ENCODE data around the gene ETS2. TPM values are rescaled to one million over a fixed set of nuclear protein-coding genes. Genes with fewer than 3 reads are reported as not detected.

The ETS2 gene
- total and polyA plus RNA-seq, 2 of the 8 experiments (the other 6 are each of a cell fraction or from before 2014, with no cell fraction given) = 11.0 to 45.1 TPM

DNA sequence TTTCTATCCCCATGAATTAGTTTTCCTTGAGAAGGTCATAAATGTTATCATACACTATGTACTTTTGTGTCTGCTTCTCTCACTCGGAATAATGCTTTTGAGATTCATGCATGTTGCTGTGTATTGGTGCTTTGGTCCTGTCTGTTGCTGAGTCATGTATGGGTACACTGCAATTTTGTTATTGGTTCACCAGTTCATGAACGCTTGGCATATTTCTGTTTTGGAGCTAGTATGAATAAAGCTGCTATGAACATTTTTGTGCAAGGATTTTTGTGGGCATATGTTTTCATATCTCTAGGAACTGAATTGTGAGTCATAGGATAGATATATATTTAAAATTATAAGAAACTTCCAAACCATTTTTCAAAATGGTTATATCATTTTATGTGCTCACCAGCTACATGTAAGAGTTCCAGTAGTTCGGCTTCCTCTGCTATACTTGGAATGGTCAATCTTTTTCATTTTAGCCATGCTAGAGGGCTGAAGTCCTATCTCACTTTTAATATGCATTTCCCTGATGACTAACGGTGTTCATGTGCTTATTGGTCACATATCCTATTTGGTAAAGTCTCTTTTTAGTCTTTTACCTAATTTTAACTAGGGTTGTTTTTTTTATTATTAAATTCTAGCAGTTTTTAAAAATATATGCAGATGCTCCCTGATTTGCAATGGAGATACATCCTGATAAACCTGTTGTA, 38.2 kb downstream of the ETS2 start:
- Histone ChIP-seq H3K27me3 (replicated peaks in 1 of 4; ENCODE audit: control insufficient read depth in 3 of 4, extremely low read depth in 1 of 4, insufficient read depth in 3 of 4, low read length in 3 of 4) (no peaks in the 10 kb centered on the region), H4K20me1 (replicated peaks in 1 of 2; ENCODE audit: control insufficient read depth in 1 of 2, insufficient read depth in 2 of 2, low read length in 2 of 2) (no peaks in the 10 kb centered on the region), H3K18ac (ENCODE audit: extremely low read depth, low read length) (no peak overlapping the region), H2BK15ac (ENCODE audit: low read length) (no peak overlapping the region), H2AK5ac (ENCODE audit: low read depth, low read length) (no peak overlapping the region), H2BK120ac (replicated peaks; ENCODE audit: low read depth, low read length) (no peak overlapping the region), H2AFZ (ENCODE audit: low read length) (no peak overlapping the region), H3K14ac (ENCODE audit: insufficient read length) (no peak overlapping the region), H3K9me3 (ENCODE audit: insufficient read depth in 2 of 2, low read depth in 1 of 2, low read length in 1 of 2) (no peaks in the 10 kb centered on the region), H3K4ac (replicated peaks; ENCODE audit: insufficient read length, low read depth, low read length) (no peak overlapping the region), H4K5ac (ENCODE audit: insufficient read length, low read depth, low read length) (no peak overlapping the region), H3K56ac (replicated peaks; ENCODE audit: insufficient read length, low read depth, low read length) (no peak overlapping the region), H2BK12ac (ENCODE audit: low read depth, low read length) (no peak overlapping the region), H3K9ac (replicated peaks in 1 of 4; ENCODE audit: extremely low read depth in 1 of 4, low read depth in 3 of 4, low read length in 3 of 4) (no peak overlapping the region), H3K4me1 (replicated peaks in 1 of 4; ENCODE audit: control insufficient read depth in 3 of 4, insufficient read depth in 4 of 4, low read length in 3 of 4) (peaks cover 0 to 7% (median 2%) of the 10 kb centered on the region in 4 experiments; a peak in 3 of 7 replicates), H4K91ac (replicated peaks; ENCODE audit: insufficient read length, low read length) (no peak overlapping the region), H3K4me2 (ENCODE audit: insufficient read depth in 1 of 2, low read depth in 2 of 2, low read length in 2 of 2) (no peak overlapping the region), H3K23ac (ENCODE audit: insufficient read length) (no peak overlapping the region), H4K8ac (ENCODE audit: extremely low read depth, insufficient read depth, low read length) (no peak overlapping the region), H3K79me2 (ENCODE audit: control insufficient read depth in 1 of 2, insufficient read depth in 2 of 2, low read length in 2 of 2) (no peaks in the 10 kb centered on the region), H3K23me2 (ENCODE audit: low read depth, low read length) (no peaks in the 10 kb centered on the region), H3K79me1 (ENCODE audit: low read depth, low read length) (no peaks in the 10 kb centered on the region), H3K36me3 (ENCODE audit: control insufficient read depth in 2 of 4, insufficient read depth in 4 of 4, low read length in 3 of 4) (no peaks in the 10 kb centered on the region), H3K27ac (ENCODE audit: low read depth, low read length) (no peak overlapping the region), H2BK5ac (ENCODE audit: low read depth, low read length) (no peak overlapping the region), H2BK20ac (ENCODE audit: low read length) (no peak overlapping the region), H3K4me3 (ENCODE audit: extremely low read depth in 1 of 4, insufficient read depth in 2 of 4, low read depth in 3 of 4, low read length in 4 of 4) (no peak overlapping the region)
- ChIA-PET CTCF (ENCODE audit: partially characterized antibody) (no interaction called here), POLR2A (ENCODE audit: partially characterized antibody) (no interaction called here)
- whole genome bisulfite sequencing, 2 experiments (ENCODE audit: extremely low coverage in 1 of 2, insufficient coverage in 1 of 2, insufficient read length in 1 of 2, insufficient replicate concordance in 2 of 2, low coverage in 1 of 2, low lambda C conversion rate in 2 of 2, missing lambda C conversion rate in 1 of 2) = 97% methylated on average over 4 of the region's 4 CpGs; no CpG with 5 or more reads in 1 of the 2 experiments
- FAIRE-seq (no peak), DNase-seq (ENCODE audit: low read depth in 1 of 2, low spot score in 2 of 2) (no peak)
- no peak for TF ChIP-seq SIRT6 (IDR thresholded peaks at IDR 0.05; ENCODE audit: low read length)
- no peak for TF ChIP-seq RBBP5 (IDR thresholded peaks at IDR 0.05; ENCODE audit: borderline replicate concordance, low read depth, low read length)
- TF ChIP-seq MAFK (IDR thresholded peaks at IDR 0.05; ENCODE audit: low read depth, low read length) = no peak
- no peak for TF ChIP-seq SAP30 (IDR thresholded peaks at IDR 0.05; ENCODE audit: insufficient read depth, insufficient replicate concordance, low read length)
